Superior temporal gyrus (tissue), 1 donor: Measurements from ENCODE around the gene SBNO2.

Source experiments
- DNase-seq: peaks from one replicate; pipeline ENCODE4 v3.0.0-alpha.2; 2016; ENCODE audit errors: extremely low spot score

Gene SBNO2

DNA sequence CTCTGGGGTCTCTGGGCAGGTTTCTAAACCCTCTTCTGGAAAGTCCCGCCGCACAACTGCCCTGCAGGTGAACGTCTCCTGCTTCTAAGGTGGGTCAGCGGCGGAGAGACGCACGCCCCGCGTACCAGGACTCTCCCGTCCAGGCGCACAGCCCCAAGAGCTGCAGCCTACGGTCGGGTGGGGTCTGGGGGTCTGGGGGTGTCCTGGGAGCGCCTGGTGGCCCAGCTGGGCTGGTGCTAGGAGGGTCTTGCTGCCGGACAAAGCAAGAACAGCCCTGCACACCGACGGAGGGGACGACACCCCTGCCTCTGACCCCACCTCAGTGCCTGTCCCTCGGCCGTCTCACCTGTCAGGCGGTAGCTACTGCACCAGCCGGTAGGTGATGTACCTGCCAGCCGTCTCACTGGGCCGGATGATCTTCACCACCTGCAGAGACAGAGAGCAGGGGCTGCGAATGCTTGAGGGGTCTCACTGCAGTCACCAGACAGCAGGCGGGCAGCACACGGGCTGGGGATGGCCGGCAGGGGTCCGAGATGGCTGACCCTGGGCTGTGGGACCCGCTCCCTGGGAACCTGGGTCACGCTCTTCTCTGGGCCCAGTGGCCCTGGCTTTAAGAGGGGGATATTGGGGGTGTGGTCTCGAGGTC is 84.8 kb downstream of the SBNO2 start:
- DNase-seq: no peak

DNA sequence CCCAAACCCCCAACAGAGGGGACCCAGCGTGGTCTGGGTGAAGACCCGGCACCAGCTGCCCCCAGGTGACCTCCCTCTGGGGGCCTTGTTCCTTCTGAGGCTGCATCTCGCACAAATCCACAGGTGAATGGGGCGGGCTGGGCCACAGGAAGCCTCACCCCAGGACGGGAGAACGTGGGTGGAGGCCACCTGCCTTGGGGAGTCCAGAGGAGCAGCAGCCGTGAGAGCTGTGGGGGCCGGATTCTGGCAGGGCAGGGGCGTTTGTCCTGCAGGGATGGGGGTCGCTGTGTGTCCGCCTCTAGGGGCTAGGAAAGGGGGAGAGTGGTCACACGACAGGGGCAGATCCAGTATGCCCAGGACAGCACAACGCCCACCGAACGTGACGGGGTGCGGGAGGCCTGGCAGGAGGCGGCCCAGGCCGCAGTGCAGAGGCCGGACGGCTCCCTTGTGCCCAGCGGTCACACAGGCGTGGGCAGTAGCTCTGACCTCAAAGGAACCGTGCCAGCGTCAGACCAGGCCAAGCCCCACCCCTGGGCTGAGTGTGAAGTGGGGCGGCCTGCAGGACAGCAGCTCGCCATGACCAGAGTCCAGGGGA is 85.6 kb downstream of the SBNO2 start:
- DNase-seq: no peak

DNA sequence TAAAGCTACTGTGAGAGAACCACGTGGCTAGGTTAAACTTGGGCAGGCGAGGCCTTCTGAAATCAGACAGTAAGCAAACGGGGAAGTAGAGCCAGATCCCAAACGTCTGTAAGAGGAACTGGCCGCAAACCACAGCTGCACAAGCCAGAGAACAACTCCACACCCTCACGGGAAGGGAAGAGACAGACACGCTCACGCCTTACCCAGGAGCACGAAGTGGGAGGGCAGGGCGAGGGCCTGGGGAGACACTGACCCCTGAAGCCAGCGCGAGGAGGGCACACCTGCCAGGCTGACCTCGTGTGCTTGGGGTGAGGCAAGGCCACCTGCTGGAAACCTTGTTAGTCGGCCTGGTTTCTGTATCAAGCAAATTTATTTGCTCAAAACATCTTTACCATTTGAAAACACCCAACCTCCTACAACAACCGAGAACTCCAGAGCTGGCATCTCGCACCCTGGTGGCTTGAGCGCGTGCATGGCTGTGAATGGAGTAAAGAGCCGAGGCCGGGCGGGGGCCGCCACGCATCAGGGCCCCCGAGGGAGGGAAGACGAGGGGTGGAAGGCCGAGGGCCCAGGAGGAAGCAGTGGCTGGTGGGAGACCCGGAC is 86.2 kb downstream of the SBNO2 start:
- peak; percentile 21 for DNase-seq

DNA sequence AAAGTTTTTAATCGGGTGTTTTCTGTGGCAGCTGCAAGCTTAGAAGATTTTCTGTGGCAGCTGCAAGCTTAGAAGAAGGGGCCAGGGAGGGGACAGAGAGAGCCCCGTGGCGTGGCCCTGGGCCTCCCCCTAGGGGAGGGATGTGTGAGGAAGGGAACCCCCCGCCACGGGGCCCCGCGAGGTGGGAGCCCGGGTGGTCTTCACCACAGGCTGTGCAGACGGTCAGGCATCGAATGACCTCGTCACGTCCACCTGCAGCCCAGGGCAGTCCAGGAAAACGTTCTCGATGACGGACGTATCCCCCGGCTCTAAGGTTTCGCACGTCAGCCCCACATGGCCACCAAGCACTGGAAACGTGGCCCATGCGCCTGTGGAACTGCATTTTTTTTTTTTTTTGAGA is 87.5 kb downstream of the SBNO2 start:
- DNase-seq: no peak

DNA sequence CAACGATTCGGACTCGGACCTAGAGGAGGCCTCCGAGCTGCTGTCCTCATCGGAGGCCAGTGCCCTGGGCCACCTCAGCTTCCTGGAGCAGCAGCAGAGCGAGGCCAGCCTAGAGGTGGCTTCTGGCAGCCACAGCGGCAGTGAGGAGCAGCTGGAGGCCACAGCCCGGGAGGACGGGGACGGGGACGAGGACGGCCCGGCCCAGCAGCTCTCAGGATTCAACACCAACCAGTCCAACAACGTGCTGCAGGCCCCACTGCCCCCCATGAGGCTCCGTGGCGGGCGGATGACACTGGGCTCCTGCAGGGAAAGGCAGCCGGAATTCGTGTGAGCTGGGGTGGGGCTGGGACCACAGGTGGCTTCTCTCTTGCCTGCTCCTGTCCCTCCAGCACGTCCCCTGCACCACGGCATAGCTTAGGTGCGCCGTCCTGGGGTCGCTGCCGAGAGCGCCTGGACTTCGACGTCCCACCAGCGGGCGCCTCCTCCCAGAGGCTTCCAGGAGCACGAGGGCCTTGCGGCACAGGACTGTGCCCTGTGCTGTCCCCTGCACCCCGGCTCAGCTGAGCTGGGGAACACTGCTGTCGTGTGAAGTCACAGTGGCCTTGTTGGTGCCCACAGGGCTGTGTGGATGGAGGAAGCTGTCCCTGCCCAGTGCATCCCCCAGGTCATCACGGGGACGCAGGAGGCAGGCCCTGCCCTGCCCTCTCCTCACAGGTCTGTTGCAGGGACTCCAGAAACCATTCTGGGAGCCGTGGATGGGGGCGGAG is 88.2 kb downstream of the SBNO2 start:
- no peak for DNase-seq

DNA sequence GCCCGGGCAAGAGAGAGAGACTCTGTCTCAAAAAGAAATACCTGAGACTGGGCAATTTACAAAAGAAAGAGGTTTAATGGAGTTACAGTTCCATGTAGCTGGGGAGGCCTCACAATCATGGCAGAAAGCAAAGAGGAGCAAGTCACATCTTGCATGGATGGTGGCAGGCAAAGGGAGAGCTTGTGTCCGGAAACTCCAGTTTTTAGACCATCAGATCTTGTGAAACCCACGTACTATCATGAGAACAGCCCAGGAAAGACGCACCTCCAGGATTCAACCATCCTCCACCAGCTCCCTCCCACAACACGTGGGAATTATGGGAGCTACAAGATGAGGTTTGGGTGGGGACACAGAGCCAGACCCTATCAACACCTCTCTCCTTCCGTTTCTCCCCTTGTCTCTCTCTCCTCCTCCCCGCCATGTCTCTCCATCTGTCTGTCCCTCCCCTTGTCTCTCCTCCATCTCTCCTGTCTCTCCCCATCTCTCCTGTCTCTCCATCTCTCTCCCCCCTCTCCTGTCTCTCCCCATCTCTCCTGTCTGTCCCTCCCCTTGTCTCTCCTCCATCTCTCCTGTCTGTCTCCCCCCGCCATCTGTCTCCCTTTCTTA is 88.9 kb downstream of the SBNO2 start:
- no peak for DNase-seq

DNA sequence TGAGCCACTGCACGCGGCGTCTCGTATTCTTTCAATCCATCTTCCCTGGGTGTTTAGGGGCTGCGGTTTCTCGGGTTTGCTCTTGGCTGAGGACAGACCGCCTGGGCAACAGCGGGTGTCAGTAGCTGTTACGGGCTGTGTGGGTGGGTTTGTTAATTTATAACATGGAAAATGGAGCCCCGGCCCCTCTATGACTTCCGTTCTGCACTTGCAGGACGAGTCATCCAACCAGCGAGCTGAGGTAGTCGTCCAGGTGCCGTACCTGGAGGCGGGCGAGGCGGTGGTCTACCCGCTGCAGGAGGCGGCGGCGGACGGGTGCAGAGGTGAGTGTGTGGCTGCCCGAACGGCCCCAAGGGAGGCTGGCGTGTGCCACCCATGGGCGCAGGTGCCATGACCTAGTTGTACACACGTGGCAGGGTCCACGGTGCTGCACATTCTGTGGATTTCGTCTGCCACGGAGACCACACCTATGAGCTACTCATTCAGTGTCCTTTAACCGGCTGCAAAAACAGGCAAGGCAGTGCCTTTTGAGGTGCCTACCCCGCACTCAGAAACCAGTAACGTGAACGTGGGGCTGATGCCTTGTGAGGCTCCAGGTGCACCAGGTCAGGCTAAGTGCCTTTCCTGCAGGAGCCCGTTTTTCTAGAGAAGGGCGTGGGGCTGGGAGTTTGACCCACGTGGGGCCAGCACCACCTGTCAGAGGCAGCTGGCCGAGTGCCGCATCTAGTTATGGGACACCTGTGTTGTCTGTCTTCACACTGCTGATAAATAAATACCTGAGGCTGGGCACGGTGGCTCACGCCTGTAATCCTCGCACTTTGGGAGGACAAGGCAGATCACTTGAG is 89.8 kb downstream of the SBNO2 start:
- DNase-seq: no peak

DNA sequence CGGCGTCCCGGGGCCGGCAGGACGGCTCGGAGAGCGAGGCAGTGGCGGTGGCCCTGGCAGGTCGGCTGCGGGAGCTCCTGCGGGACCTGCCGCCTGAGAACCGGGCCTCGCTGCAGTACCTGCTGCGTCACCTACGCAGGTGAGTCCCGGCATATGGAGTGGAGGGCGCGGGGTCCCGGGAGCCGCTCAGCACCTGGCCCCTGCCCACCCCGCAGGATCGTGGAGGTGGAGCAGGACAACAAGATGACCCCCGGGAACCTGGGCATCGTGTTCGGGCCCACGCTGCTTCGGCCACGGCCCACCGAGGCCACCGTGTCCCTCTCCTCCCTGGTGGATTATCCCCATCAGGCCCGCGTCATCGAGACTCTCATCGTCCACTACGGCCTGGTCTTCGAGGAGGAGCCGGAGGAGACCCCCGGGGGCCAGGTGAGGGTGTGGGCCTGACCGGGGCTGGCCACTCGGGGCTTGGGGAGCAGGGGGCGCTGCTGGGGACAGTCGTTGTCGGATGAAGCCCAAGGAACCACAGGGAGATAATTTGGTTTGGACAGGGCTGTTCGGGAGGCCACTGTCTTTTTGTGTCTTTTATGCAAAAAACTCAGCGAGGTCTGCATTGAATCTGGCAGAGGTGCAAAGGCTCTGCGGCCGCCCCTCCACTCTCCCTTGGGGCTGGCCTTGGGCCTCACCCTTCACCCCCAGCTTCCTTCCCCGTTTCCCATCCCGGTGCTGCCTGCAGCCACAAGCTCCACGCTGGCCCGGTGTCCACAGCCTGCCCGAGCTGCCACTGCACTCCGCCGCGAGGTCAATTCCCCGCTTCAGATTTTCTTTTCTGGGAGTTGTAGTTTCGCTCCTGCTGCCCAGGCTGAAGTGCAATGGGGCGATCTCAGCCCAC is 90.9 kb downstream of the SBNO2 start:
- DNase-seq: no peak

DNA sequence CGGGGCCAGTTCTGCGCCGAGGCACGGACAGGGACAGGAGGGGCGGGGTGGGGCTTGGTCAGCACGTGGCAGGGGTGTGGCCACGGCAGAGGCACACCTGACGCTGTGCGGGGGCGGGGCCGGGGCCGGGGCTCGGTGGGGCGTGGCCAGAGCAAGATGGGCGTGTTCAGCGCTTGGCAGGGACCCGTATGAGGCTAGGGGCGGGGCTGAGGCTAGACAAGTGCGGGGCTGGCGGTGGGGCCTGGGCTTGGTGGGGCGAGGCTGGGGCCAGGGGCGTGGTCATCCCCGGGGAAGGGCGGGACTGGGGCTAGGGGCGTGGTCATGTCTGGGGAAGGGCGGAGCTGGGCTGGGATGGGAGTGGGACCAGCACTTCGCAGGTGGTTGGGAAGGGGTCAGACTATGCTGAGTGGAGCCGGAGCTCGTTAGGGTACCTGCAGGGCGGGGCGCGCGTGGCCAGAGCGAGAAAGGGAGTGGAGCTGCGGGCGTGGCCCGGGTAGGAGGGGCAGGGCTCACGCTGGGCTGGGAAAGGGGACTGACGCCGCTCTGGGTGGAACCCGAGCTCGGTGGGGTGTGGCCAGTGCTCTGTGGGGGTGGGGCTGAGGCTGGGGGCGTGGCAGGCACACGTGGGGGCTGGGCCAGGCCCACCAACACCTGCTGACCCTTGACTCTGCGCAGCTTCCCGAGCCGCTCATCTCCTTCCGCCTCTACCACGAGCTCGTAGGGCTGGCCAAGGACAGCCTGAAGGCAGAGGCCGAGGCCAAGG is 91.7 kb downstream of the SBNO2 start:
- no peak for DNase-seq

DNA sequence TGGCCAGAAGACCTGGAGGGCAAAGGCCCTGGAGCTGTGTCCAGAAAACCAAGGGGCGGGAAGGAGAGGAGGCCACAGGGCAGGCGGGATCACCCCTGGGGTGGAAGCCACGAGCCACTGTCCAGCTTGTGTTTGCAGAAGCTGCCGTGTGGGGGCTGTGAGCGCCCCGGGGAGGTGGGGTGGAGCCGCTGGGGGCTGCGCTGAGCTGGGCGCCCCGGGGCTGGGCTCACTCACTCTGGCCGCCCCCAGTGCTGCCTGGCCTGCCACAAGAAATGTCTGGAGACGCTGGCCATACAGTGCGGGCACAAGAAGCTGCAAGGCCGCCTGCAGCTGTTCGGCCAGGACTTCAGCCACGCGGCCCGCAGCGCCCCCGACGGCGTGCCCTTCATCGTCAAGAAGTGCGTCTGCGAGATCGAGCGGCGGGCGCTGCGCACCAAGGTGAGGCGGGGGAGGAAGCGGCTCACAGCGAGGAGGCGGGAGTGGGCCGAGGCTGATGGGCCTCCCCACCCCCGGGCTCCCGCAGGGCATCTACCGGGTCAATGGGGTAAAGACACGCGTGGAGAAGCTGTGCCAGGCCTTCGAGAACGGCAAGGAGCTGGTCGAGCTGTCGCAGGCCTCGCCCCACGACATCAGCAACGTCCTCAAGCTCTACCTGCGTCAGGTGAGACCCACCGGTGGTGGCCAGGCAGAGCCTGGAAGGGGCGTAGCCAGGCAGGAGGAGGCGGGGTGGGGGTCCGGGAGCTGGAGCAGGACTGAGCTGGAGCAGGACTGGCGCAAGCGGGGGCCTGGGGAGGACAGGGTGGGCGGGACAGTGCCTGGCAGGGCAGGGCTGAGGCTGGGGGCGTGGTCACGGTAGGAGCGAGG is 92.5 kb downstream of the SBNO2 start:
- no peak for DNase-seq

DNA sequence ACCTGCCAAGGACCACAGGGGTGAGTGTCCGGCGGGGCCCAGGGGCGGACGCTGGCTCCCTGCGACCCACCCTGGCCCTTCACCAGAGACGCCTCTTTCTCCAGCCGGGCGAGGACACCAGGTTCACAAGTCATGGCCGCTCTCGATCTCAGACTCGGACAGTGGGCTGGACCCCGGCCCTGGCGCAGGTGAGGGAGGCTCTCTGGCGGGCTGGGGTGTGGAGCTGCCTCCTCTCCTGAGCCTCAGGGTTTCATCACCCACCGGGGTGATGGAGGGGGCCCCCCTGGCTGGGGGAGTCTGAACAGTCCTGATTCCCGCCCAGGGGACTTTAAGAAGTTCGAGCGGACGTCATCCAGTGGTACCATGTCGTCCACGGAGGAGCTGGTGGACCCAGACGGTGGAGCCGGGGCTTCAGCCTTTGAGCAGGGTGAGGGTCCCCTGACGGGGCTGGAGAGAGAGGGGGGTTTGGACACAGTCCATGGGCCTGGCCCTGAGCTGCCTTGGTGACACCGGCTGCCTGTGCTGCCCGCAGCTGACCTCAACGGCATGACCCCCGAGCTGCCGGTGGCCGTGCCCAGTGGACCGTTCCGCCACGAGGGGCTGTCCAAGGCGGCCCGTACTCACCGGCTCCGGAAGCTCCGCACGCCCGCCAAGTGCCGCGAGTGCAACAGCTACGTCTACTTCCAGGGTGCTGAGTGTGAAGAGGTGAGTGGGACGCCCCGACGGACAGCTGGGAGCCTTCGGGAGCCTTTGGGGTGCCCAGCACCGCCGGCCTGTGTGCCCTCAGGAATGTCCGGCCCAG is 93.5 kb downstream of the SBNO2 start:
- no peak for DNase-seq

DNA sequence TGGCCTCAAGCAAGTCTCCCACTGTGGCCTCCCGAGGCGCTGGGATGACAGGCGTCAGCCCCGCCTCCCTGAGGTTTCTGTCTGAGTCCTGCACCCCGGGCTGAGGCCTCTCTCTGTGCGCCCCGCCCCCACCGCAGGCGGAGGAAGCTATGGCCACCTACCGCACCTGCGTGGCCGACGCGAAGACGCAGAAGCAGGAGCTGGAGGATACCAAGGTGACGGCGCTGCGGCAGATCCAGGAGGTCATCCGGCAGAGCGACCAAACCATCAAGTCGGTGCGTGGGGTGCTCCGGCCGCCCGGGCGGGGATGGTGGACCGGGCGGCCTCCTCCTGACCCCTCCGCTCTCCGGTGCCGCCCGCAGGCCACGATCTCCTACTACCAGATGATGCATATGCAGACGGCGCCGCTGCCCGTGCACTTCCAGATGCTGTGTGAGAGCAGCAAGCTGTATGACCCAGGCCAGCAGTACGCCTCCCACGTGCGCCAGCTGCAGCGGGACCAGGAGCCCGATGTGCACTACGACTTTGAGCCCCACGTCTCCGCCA is 94.4 kb downstream of the SBNO2 start:
- no peak for DNase-seq

DNA sequence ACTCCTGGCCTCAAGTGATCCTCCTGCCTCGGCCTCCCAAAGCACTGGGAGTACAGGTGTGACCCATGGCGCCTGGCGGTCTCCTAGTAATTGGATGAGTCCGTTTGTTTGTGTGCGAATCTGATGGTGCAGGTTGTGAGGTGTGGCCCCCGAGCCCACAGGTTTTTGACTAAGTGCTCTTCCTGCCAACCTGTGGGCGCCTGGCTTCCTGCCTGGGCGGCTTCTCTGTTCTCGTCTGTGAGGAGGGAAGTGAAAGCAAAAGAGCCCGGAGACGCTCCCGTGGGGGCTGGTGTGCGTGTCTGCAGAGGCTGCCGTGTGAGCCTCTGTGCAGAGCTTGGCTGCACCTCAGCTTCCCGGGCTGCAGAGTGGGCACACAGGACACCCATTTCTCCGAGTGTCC is 97.1 kb downstream of the SBNO2 start:
- DNase-seq: no peak

DNA sequence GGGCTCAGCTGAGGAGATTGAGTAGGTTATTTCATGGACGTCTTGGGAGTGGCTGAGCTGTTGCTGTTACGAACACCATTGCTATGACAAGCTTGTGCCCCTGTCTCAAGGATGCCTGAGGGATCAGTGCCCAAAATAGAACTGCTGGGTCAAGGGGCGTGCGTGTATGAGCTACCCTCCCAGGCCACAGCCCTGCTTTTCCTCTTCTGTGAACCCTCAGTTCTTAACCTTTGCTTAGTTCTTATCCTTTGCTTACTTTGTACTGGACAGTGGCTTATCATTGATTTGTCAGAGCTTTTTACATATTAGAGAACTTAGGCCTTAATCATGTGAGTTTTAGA is 98.1 kb downstream of the SBNO2 start:
- no peak for DNase-seq

DNA sequence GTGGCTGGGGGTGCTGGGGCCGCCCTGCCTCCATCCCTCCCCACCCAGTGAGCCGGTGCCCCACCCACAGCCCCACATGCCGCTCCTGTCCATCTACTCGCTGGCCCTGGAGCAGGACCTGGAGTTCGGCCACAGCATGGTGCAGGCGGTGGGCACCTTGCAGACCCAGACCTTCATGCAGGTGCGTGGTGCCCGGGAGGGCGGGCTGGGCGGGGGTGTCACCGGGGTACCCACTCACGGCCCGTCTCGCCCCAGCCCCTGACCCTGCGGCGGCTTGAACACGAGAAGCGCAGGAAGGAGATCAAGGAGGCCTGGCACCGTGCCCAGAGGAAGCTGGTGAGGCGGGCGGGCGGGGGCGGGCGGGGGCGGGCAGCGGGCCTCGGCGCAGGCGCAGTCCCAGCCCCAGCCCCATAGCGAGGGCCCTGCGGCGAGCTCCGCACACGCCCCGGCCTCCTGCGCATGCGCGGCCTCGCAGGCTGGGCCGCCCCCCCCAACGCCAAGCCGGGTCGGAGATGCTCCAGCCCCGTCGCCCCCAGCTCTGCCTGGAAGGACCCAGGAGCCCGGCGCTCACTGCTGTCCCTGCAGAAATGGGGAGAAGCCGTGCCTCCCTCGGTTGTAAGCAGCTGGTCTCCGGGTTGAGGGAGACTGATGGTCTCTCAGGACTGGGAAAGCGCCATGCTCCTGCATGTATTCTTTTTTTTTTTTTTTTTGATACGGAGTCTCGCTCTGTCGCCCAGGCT is 99.4 kb downstream of the SBNO2 start:
- DNase-seq: peak; percentile 14

DNA sequence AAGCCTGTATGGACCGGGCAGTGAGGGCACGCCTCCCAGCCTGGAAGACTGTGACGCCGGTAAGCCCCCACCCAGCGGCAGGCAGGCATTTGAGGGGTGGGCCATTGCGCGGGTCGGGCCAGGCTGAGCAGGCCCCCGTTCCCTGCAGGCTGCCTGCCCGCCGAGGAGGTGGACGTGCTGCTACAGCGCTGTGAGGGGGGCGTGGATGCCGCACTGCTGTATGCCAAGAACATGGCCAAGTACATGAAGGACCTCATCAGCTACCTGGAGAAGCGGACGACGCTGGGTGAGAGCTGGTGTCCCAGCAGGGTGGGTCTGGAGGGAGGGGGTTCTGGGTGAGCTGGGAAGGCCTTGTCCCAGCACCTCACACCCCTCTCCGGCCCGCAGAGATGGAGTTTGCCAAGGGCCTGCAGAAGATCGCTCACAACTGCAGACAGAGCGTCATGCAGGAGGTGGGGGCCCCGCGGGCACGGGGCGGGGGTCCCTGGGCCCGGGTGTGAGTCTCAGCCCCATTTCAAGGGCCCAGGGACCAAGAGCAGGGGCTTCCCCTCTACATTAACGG is 100.0 kb downstream of the SBNO2 start:
- no peak for DNase-seq
